ENCODE data around the gene STX18. TPM values are rescaled to one million over a fixed set of nuclear protein-coding genes. Genes with fewer than 3 reads are reported as not detected.

The STX18 gene
- total RNA-seq, 1 experiment from 2014 or later, result 18.5 TPM

GRCh38 chr4:4585012-4585670 is 43.3 kb upstream of the STX18 start:
- ATAC-seq, result no peak

DNA sequence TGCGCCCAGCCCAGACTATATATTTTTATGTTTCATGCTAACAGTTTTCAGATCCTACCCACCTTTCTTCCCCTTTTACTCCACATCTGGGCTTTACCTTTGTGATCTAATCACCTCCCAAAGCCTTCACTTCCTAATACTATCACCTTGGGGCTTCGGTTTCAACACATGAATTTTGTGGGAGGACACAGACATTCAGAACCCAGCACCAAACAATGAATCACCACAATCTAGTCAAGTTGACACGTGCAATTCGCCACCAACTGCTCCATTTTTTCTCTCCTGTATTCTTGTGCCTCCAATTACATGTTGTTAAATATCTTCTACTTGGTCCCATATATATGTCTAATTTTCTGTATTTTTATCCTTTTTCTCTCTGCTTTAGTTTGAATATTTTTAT is 41.8 kb upstream of the STX18 start:
- Histone ChIP-seq H3K36me3 (ENCODE audit: control insufficient read depth in 1 of 2, insufficient read depth in 2 of 2, low read length in 2 of 2) (no peaks in the 10 kb centered on the region), H4K20me1 (ENCODE audit: insufficient read depth) (no peaks in the 10 kb centered on the region), H3K79me2 (ENCODE audit: insufficient read depth, low read length) (no peaks in the 10 kb centered on the region), H3K4me3 (replicated peaks in 1 of 2; ENCODE audit: low read depth in 1 of 2, low read length in 2 of 2) (no peak overlapping the region), H3K27ac (ENCODE audit: low read depth, low read length) (no peak overlapping the region), H3K4me2 (ENCODE audit: low read length) (no peak overlapping the region), H3K9me3 (ENCODE audit: control insufficient read depth in 1 of 2, insufficient read depth in 1 of 2, low read depth in 1 of 2, low read length in 2 of 2) (no peaks in the 10 kb centered on the region), H3K27me3 (ENCODE audit: insufficient read depth, low read length) (no peaks in the 10 kb centered on the region), H3K9me2 (ENCODE audit: insufficient read depth) (no peaks in the 10 kb centered on the region), H3K4me1 (ENCODE audit: control insufficient read depth in 1 of 2, insufficient read depth in 2 of 2, low read length in 2 of 2) (peaks cover 0 to 14% of the 10 kb centered on the region in 2 experiments; a peak in 2 of 4 replicates), H2AFZ (ENCODE audit: low read depth, low read length, poor library complexity, severe bottlenecking) (no peak overlapping the region), H3K9ac (ENCODE audit: low read length) (no peak overlapping the region)
- ChIA-PET CTCF (interaction anchor here (1.1 kb wide), 1 partner anchor 9 kb away, joined by 3 read pairs; no protein-coding TSS in a partner anchor), POLR2A (no interaction called here), RAD21 (ENCODE audit: low non-redundant PET in 1 of 2, low total read pairs in 2 of 2, uncharacterized antibody in 2 of 2, unreplicated experiment in 2 of 2) (no interaction called here)
- intact Hi-C loops (cut with micrococcal nuclease), result no loop called here
- DNase-seq (ENCODE audit: low read depth, low spot score), result no peak
- no peak for ATAC-seq
- BruUV-seq (replicated peaks), result no TSS peak
- TF ChIP-seq RAD21 (IDR thresholded peaks at IDR 0.05; ENCODE audit: low read depth) (no peak), ZBTB33 (IDR thresholded peaks at IDR 0.05; ENCODE audit: extremely low read depth, insufficient replicate concordance, low read length) (no peak), POLR2AphosphoS5 (IDR thresholded peaks at IDR 0.05; ENCODE audit: low read depth, low read length) (no peak), SRF (IDR thresholded peaks at IDR 0.05; ENCODE audit: low read depth) (no peak), JUND (IDR thresholded peaks at IDR 0.05) (no peak), ZFX (IDR thresholded peaks at IDR 0.05) (no peak), REST (IDR thresholded peaks at IDR 0.05; ENCODE audit: low read depth) (no peak), EGR1 (IDR thresholded peaks at IDR 0.05; ENCODE audit: low read depth) (no peak), EZH2 (IDR thresholded peaks at IDR 0.05) (no peak), ELF1 (IDR thresholded peaks at IDR 0.05; ENCODE audit: borderline replicate concordance, low read depth) (no peak), CEBPB (IDR thresholded peaks at IDR 0.05; ENCODE audit: low read depth) (no peak)
- TF ChIP-seq, protein P1, sequence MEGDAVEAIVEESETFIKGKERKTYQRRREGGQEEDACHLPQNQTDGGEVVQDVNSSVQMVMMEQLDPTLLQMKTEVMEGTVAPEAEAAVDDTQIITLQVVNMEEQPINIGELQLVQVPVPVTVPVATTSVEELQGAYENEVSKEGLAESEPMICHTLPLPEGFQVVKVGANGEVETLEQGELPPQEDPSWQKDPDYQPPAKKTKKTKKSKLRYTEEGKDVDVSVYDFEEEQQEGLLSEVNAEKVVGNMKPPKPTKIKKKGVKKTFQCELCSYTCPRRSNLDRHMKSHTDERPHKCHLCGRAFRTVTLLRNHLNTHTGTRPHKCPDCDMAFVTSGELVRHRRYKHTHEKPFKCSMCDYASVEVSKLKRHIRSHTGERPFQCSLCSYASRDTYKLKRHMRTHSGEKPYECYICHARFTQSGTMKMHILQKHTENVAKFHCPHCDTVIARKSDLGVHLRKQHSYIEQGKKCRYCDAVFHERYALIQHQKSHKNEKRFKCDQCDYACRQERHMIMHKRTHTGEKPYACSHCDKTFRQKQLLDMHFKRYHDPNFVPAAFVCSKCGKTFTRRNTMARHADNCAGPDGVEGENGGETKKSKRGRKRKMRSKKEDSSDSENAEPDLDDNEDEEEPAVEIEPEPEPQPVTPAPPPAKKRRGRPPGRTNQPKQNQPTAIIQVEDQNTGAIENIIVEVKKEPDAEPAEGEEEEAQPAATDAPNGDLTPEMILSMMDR (IDR thresholded peaks at IDR 0.05 in 2 of 3, conservative IDR thresholded peaks at IDR 0.05 in 1 of 3; ENCODE audit: borderline replicate concordance in 1 of 3, insufficient read depth in 1 of 3, low read depth in 2 of 3, low read length in 2 of 3), result no peak

More at GRCh38 chr4:4585012-4585670, 43.3 kb upstream of the STX18 start:
- no peaks in the 10 kb centered on the region for H3K79me2 ChIP-seq (ENCODE audit: insufficient read depth, low read length)
- no peak overlapping the region; the same call in 1 of the 2 replicates for H3K27ac ChIP-seq (ENCODE audit: low read depth, low read length)
- H4K20me1 ChIP-seq (ENCODE audit: insufficient read depth), result no peaks in the 10 kb centered on the region
- no peak overlapping the region for H2AFZ ChIP-seq (ENCODE audit: low read depth, low read length, poor library complexity, severe bottlenecking)
- no peaks in the 10 kb centered on the region for H3K9me3 ChIP-seq (ENCODE audit: control insufficient read depth in 1 of 2, insufficient read depth in 1 of 2, low read depth in 1 of 2, low read length in 2 of 2)
- no peak overlapping the region for H3K4me3 ChIP-seq (replicated peaks in 1 of 2; ENCODE audit: low read depth in 1 of 2, low read length in 2 of 2)
- TF ChIP-seq SRF (IDR thresholded peaks at IDR 0.05; ENCODE audit: low read depth) (no peak), JUND (IDR thresholded peaks at IDR 0.05) (peak; percentile 36; the same call in 1 of the 2 replicates)
- no peak overlapping the region for H3K9ac ChIP-seq (ENCODE audit: low read length)
- no TSS peak for BruUV-seq (replicated peaks)
- CTCF ChIA-PET, result no interaction called here
- H3K4me2 ChIP-seq (ENCODE audit: low read length), result no peak overlapping the region; the same call in 1 of the 2 replicates
- DNase-seq (ENCODE audit: low read depth, low spot score), result no peak
- POLR2A ChIA-PET, result no interaction called here
- intact Hi-C loops (cut with micrococcal nuclease), result no loop called here
- peaks cover 0 to 14% of the 10 kb centered on the region in 2 experiments; a peak in 2 of 4 replicates for H3K4me1 ChIP-seq (ENCODE audit: control insufficient read depth in 1 of 2, insufficient read depth in 2 of 2, low read length in 2 of 2)
- RAD21 ChIA-PET (ENCODE audit: low non-redundant PET in 1 of 2, low total read pairs in 2 of 2, uncharacterized antibody in 2 of 2, unreplicated experiment in 2 of 2), result no interaction called here
- H3K27me3 ChIP-seq (ENCODE audit: insufficient read depth, low read length), result no peaks in the 10 kb centered on the region
- H3K36me3 ChIP-seq (ENCODE audit: control insufficient read depth in 1 of 2, insufficient read depth in 2 of 2, low read length in 2 of 2), result no peaks in the 10 kb centered on the region
- no peaks in the 10 kb centered on the region for H3K9me2 ChIP-seq (ENCODE audit: insufficient read depth)
